Dendritic cell treated with granulocyte-macrophage colony-stimulating factor and Interleukin-4, amounts not matched to agents 40 ng/mL and 50 ng/mL, for 4 days (primary cell): ENCODE measurements around the gene RAD51C.
"Not testable (repeated sequence)": the region's sequence is repeated elsewhere in the genome, so short reads cannot be mapped to it uniquely, and the experiment has no call there.

Experiments
- H3K27ac Mint-ChIP-seq: one replicate; pipeline ENCODE4 v1.8.0; 2022; ENCODE audit warnings: mild to moderate bottlenecking, mixed read lengths
- H3K27me3 Mint-ChIP-seq: one replicate; pipeline ENCODE4 v1.8.0; 2022; ENCODE audit warnings: mild to moderate bottlenecking, mixed read lengths
- H3K36me3 Mint-ChIP-seq: one replicate; pipeline ENCODE4 v1.8.0; 2022; ENCODE audit warnings: low read depth, mixed read lengths
- H3K4me1 Mint-ChIP-seq: one replicate; pipeline ENCODE4 v1.8.0; 2022; ENCODE audit warnings: low read depth, mixed read lengths
- H3K4me3 Mint-ChIP-seq: one replicate; pipeline ENCODE4 v1.8.0; 2022; ENCODE audit warnings: mild to moderate bottlenecking, moderate library complexity, mixed read lengths
- H3K9me3 Mint-ChIP-seq: one replicate; pipeline ENCODE4 v1.8.0; 2022; ENCODE audit warnings: mixed read lengths
- intact Hi-C: fragments of 100-400 bp; cut with micrococcal nuclease; formaldehyde crosslinking; loops from one replicate; pipeline ENCODE4 v1.15.0; 2022

The RAD51C gene

DNA sequence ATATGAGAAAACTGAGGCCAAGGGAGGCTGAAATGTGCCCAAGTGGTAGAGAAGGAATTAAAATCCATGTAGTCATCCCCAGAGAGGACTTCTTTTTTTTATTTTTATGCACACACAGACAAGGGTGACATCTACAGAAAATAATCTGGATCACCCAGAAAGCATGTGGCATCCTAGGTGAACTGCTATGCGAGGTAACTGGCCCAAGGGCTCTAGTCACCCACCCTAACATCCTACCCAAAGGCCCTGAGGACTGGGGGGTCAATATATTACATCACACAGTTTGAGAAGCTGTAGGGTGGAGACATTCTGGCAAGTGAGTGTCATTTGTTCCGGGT lies 23.8 kb upstream of the RAD51C start:
- intact Hi-C loops: no loop called here
- peaks cover 30% of the 10 kb centered on the region for H3K4me1 Mint-ChIP-seq
- H3K27ac Mint-ChIP-seq: peak overlapping the region; percentile 73
- peaks cover 10% of the 10 kb centered on the region for H3K27me3 Mint-ChIP-seq
- no peak overlapping the region for H3K4me3 Mint-ChIP-seq
- no peaks in the 10 kb centered on the region for H3K36me3 Mint-ChIP-seq
- H3K9me3 Mint-ChIP-seq: no peaks in the 10 kb centered on the region

GRCh38 chr17:58669853-58670252 lies 22.5 kb upstream of the RAD51C start:
- Mint-ChIP-seq H3K36me3 (no peaks in the 10 kb centered on the region), H3K27ac (no peak overlapping the region), H3K27me3 (peaks cover 10% of the 10 kb centered on the region), H3K4me3 (no peak overlapping the region), H3K4me1 (peaks cover 25% of the 10 kb centered on the region), H3K9me3 (no peaks in the 10 kb centered on the region)
- intact Hi-C loops: no loop called here

- Mint-ChIP-seq H3K4me3 (no peak overlapping the region), H3K4me1 (peaks cover 15% of the 10 kb centered on the region), H3K9me3 (no peaks in the 10 kb centered on the region), H3K36me3 (no peaks in the 10 kb centered on the region), H3K27me3 (peaks cover 12% of the 10 kb centered on the region), H3K27ac (no peak overlapping the region)
- intact Hi-C loops: no loop called here
Measured at GRCh38 chr17:58671969-58672368, 20.4 kb upstream of the RAD51C start.

GRCh38 chr17:58677194-58677880 lies 15.1 kb upstream of the RAD51C start:
- Mint-ChIP-seq H3K36me3 (no peaks in the 10 kb centered on the region), H3K27me3 (peaks cover 4% of the 10 kb centered on the region), H3K9me3 (no peaks in the 10 kb centered on the region), H3K27ac (no peak overlapping the region), H3K4me3 (no peak overlapping the region), H3K4me1 (peaks cover 4% of the 10 kb centered on the region)
- intact Hi-C loops: no loop called here

DNA sequence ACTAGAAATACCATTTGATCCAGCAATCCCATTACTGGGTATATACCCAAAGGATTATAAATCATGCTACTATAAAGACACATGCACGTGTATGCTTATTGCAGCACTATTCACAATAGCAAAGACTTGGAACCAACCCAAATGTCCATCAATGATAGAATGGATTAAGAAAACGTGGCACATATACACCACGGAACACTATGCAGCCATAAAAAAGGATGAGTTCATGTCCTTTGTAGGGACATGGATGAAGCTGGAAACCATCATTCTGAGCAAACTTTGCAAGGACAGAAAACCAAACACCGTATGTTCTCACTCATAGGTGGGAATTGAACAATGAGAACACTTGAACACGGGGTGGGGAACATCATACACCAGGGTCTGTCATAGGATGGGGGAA lies 14.1 kb upstream of the RAD51C start:
- intact Hi-C loops, H3K27ac Mint-ChIP-seq, H3K4me1 Mint-ChIP-seq, H3K36me3 Mint-ChIP-seq, H3K4me3 Mint-ChIP-seq, H3K27me3 Mint-ChIP-seq, H3K9me3 Mint-ChIP-seq: not testable (repeated sequence)

GRCh38 chr17:58679263-58680037 lies 13.0 kb upstream of the RAD51C start:
- Mint-ChIP-seq H3K4me3 (no peak overlapping the region), H3K36me3 (no peaks in the 10 kb centered on the region), H3K4me1 (peaks cover 4% of the 10 kb centered on the region), H3K27me3 (peaks cover 4% of the 10 kb centered on the region), H3K27ac (no peak overlapping the region), H3K9me3 (no peaks in the 10 kb centered on the region)
- intact Hi-C loops: no loop called here

DNA sequence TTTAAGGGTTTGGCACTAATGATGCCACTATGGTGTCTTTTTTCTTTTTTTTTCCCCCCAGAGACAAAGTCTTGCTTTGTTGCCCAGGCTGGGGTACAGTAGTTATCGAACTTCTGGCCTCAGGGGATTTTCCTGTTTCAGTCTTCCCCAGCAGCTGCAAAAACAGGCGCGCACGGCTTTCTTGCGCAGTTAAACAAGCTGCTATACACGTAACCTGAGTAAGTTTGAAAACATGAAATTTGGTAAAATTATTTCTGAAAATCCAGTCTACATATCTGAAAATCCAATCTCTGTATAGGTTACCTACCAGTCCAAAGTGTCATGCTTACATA lies 12.4 kb upstream of the RAD51C start:
- Mint-ChIP-seq H3K27me3 (peaks cover 4% of the 10 kb centered on the region), H3K27ac (no peak overlapping the region), H3K36me3 (no peaks in the 10 kb centered on the region)

DNA sequence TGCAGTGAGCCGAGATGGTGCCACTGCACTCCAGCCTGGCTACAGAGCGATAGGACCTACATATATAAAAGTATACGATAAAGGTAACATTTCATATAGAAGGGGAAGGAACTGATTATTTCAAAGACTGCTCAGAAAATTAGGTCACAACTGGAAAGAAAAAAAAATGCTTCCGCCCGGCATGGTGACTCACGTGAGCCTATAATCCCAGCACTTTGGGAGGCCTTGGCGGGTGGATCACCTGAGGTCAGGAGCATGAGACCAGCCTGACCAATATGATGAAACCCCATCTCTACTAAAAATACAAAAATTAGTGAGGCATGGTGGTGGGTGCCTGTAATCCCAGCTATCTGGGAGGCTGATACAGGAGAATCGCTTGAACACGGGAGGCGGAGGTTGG lies 8.4 kb upstream of the RAD51C start:
- Mint-ChIP-seq H3K4me1 (no peaks in the 10 kb centered on the region), H3K9me3 (no peaks in the 10 kb centered on the region), H3K36me3 (no peaks in the 10 kb centered on the region), H3K4me3 (no peak overlapping the region), H3K27me3 (no peaks in the 10 kb centered on the region), H3K27ac (no peak overlapping the region)
- intact Hi-C loops: no loop called here

More for the DNA sequence above, 12.4 kb upstream of the RAD51C start:
- H3K4me3 Mint-ChIP-seq: no peak overlapping the region
- H3K9me3 Mint-ChIP-seq: no peaks in the 10 kb centered on the region
- peaks cover 4% of the 10 kb centered on the region for H3K4me1 Mint-ChIP-seq
- intact Hi-C loops: no loop called here

- H3K4me1 Mint-ChIP-seq, H3K4me3 Mint-ChIP-seq, H3K9me3 Mint-ChIP-seq, H3K27me3 Mint-ChIP-seq, H3K27ac Mint-ChIP-seq, H3K36me3 Mint-ChIP-seq, intact Hi-C loops: not testable (repeated sequence)
Measured at GRCh38 chr17:58684462-58684861, 7.9 kb upstream of the RAD51C start.

DNA sequence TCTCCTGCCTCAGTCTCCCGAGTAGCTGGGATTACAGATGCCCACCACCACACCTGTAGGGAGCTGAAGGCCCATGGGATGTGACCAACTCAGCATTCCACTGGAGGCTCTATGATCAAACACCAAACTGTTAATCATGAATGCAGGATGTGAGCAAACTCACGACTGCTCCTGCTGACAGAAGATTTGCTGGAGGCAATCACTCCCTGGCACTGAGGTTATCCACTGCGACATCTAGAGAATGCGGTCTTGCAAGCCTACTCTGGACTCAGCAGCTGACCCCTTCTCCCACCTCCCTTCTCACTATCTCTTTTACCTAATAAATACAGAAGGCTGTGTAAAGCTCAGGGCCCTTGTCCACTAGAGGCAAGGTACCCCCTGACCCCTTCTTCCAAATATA lies 5.4 kb upstream of the RAD51C start:
- no peaks in the 10 kb centered on the region for H3K4me1 Mint-ChIP-seq
- H3K4me3 Mint-ChIP-seq: no peak overlapping the region
- H3K27ac Mint-ChIP-seq: no peak overlapping the region
- intact Hi-C loops: no loop called here
- no peaks in the 10 kb centered on the region for H3K9me3 Mint-ChIP-seq
- no peaks in the 10 kb centered on the region for H3K36me3 Mint-ChIP-seq
- no peaks in the 10 kb centered on the region for H3K27me3 Mint-ChIP-seq

DNA sequence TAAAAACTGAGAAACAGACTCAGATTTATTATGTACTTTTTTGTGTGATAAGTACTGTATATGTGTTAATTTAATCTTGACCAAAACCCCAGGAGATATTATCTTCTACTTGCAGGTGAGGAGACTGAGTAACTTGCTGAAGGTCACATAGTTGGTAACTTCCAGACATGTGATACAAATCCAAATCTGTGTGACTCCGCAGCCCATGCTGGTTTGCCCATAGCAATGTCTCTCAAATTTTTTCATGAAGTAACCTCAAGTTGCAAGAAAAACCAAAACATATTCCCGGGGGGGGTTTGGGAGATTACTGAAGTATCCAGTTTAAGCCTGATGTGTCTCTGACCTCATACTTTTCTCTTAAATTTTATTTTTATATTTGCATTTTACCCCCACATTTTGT lies 3.9 kb upstream of the RAD51C start:
- H3K4me3 Mint-ChIP-seq: no peak overlapping the region
- H3K27me3 Mint-ChIP-seq: no peaks in the 10 kb centered on the region
- H3K27ac Mint-ChIP-seq: no peak overlapping the region
- H3K4me1 Mint-ChIP-seq: peaks cover 9% of the 10 kb centered on the region
- peaks cover 5% of the 10 kb centered on the region for H3K36me3 Mint-ChIP-seq
- intact Hi-C loops: no loop called here
- no peaks in the 10 kb centered on the region for H3K9me3 Mint-ChIP-seq

GRCh38 chr17:58690033-58690432 lies 2.4 kb upstream of the RAD51C start:
- H3K36me3 Mint-ChIP-seq, H3K9me3 Mint-ChIP-seq, intact Hi-C loops, H3K27me3 Mint-ChIP-seq, H3K27ac Mint-ChIP-seq, H3K4me3 Mint-ChIP-seq: not testable (repeated sequence)
- peaks cover 12% of the 10 kb centered on the region for H3K4me1 Mint-ChIP-seq

GRCh38 chr17:58691701-58692238 lies 632 bp upstream of the RAD51C start, which contains the start of gene TEX14:
Gene TEX14, minus strand, starts transcription at chr17:58692045. Its CDS starts 40,044 bp downstream, at chr17:58652001.
- H3K27ac Mint-ChIP-seq: peak within 1 kb of the TSS; percentile 92
- peaks cover 5% of the 10 kb centered on the region for H3K36me3 Mint-ChIP-seq
- no peaks in the 10 kb centered on the region for H3K27me3 Mint-ChIP-seq
- H3K4me3 Mint-ChIP-seq: peak within 1 kb of the TSS; percentile 85
- peaks cover 17% of the 10 kb centered on the region for H3K4me1 Mint-ChIP-seq
- intact Hi-C loops: loop anchor here (1.0 kb wide), 1 partner anchor 32 kb away; no protein-coding TSS in a partner anchor
- no peaks in the 10 kb centered on the region for H3K9me3 Mint-ChIP-seq

DNA sequence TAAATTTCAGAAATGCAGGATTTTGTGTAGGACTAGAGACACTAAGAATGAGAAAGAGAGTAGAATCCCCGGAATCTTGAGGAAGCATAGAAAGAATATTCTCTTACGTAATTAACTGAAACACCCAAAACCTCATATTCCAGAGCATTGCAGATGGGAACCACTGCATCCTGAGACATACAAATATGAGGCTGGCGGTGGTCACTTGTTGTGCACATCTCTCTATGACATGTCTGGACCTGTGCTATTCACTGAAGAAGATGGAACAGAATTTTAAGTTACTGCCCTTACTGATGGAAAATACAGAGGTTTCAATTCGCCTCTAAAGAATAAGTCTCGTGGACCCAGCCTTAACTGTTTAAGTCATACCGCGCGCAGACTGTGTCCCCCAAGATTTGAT lies 806 bp downstream of the RAD51C start:
- H3K27me3 Mint-ChIP-seq: no peaks in the 10 kb centered on the region
- H3K36me3 Mint-ChIP-seq: peaks cover 5% of the 10 kb centered on the region
- peaks cover 17% of the 10 kb centered on the region for H3K4me1 Mint-ChIP-seq
- intact Hi-C loops: no loop called here
- no peaks in the 10 kb centered on the region for H3K9me3 Mint-ChIP-seq
- H3K27ac Mint-ChIP-seq: peak overlapping the region; percentile 92
- peak overlapping the region; percentile 85 for H3K4me3 Mint-ChIP-seq
